GM20431 (cell line): ENCODE results near the gene ONECUT1.

Experiments used
- in situ Hi-C: fragments of 300-500 bp; cut with MseI, MboI; formaldehyde crosslinking; loops from one replicate; pipeline ENCODE4 v1.15.0; 2020; ENCODE audit warnings: low sequenced_read_pairs; ENCODE audit not compliant: unreplicated experiment

ONECUT1 gene

GRCh38 chr15:52797625-52798501, 7.7 kb upstream of the ONECUT1 start:
- in situ Hi-C loops: loop anchor here (25.0 kb wide), 1 partner anchor 389 kb away; no protein-coding TSS in a partner anchor

GRCh38 chr15:52796753-52797520, 6.8 kb upstream of the ONECUT1 start:
- in situ Hi-C loops: loop anchor here (25.0 kb wide), 1 partner anchor 390 kb away; no protein-coding TSS in a partner anchor

- in situ Hi-C loops: loop anchor here (25.0 kb wide), 1 partner anchor 391 kb away; no protein-coding TSS in a partner anchor
These were observed 6.0 kb upstream of the ONECUT1 start for GRCh38 chr15:52796228-52796521.

GRCh38 chr15:52795464-52796227, 5.5 kb upstream of the ONECUT1 start:
- in situ Hi-C loops: loop anchor here (25.0 kb wide), 1 partner anchor 392 kb away; no protein-coding TSS in a partner anchor

- in situ Hi-C loops: loop anchor here (25.0 kb wide), 1 partner anchor 392 kb away; no protein-coding TSS in a partner anchor
These were observed 4.7 kb upstream of the ONECUT1 start for GRCh38 chr15:52794665-52795463.

- in situ Hi-C loops: loop anchor here (25.0 kb wide), 1 partner anchor 396 kb away; no protein-coding TSS in a partner anchor
These were observed 1.6 kb upstream of the ONECUT1 start for GRCh38 chr15:52791776-52792175.

- in situ Hi-C loops: loop anchor here (25.0 kb wide), 1 partner anchor 396 kb away; no protein-coding TSS in a partner anchor
These were observed 1.0 kb upstream of the ONECUT1 start for GRCh38 chr15:52790941-52791751.

- in situ Hi-C loops: loop anchor here (25.0 kb wide), 1 partner anchor 398 kb away; no protein-coding TSS in a partner anchor
These were observed 451 bp downstream of the ONECUT1 start for GRCh38 chr15:52789601-52790168.

- in situ Hi-C loops: loop anchor here (25.0 kb wide), 1 partner anchor 398 kb away; no protein-coding TSS in a partner anchor
These were observed 1.0 kb downstream of the ONECUT1 start for GRCh38 chr15:52789008-52789600.

- in situ Hi-C loops: loop anchor here (25.0 kb wide), 1 partner anchor 399 kb away; no protein-coding TSS in a partner anchor
These were observed 1.8 kb downstream of the ONECUT1 start for GRCh38 chr15:52788099-52788986.

- in situ Hi-C loops: loop anchor here (25.0 kb wide), 1 partner anchor 400 kb away; no protein-coding TSS in a partner anchor
These were observed 2.5 kb downstream of the ONECUT1 start for GRCh38 chr15:52787549-52788098.

GRCh38 chr15:52787123-52787503, 3.0 kb downstream of the ONECUT1 start:
- in situ Hi-C loops: loop anchor here (25.0 kb wide), 1 partner anchor 400 kb away; no protein-coding TSS in a partner anchor

- in situ Hi-C loops: loop anchor here (25.0 kb wide), 1 partner anchor 401 kb away; no protein-coding TSS in a partner anchor
These were observed 3.6 kb downstream of the ONECUT1 start for GRCh38 chr15:52786436-52787122.

GRCh38 chr15:52785672-52786406, 4.3 kb downstream of the ONECUT1 start:
- in situ Hi-C loops: loop anchor here (25.0 kb wide), 1 partner anchor 401 kb away; no protein-coding TSS in a partner anchor
